ENCODE measurements around the gene PSMD2. TPM values are rescaled to one million over a fixed set of nuclear protein-coding genes. Genes with fewer than 3 reads are reported as not detected.
A peak's percentile ranks its signal among the peaks of the same experiment; 100 is the strongest.

Gene PSMD2
- total RNA-seq, 1 experiment from 2014 or later = 645 TPM

GRCh38 chr3:184314700-184315542, 15.9 kb downstream of the PSMD2 start:
- DNase-seq (ENCODE audit: low spot score) = peak; percentile 65
- BruUV-seq (replicated peaks) = no TSS peak
- ChIA-PET POLR2A (ENCODE audit: low non-redundant PET) (no interaction called here), CTCF (no interaction called here)
- Histone ChIP-seq H3K4me3 (ENCODE audit: low read depth, low read length, poor library complexity, severe bottlenecking) (peak overlapping the region; percentile 93), H3K4me1 (ENCODE audit: insufficient read depth, low read length, poor library complexity, severe bottlenecking) (peaks cover 30% of the 10 kb centered on the region), H3K9me3 (ENCODE audit: low read depth, low read length, poor library complexity, severe bottlenecking) (no peaks in the 10 kb centered on the region), H3K36me3 (ENCODE audit: insufficient read depth, low read length, poor library complexity, severe bottlenecking) (peaks cover 24% of the 10 kb centered on the region), H3K27me3 (replicated peaks; ENCODE audit: insufficient read depth, low read depth, low read length, poor library complexity) (no peaks in the 10 kb centered on the region), H3K27ac (ENCODE audit: low read depth, low read length, poor library complexity, severe bottlenecking) (peak overlapping the region; percentile 92)
- no peak for TF ChIP-seq CTCF (conservative IDR thresholded peaks at IDR 0.05; ENCODE audit: low read depth, low read length)
- TF ChIP-seq EZH2 (IDR thresholded peaks at IDR 0.05; ENCODE audit: borderline replicate concordance, low read depth, low read length, poor library complexity, severe bottlenecking) = no peak
- intact Hi-C loops (cut with micrococcal nuclease; ENCODE audit: unreplicated experiment) = loop anchor here (1.0 kb wide), 1 partner anchor 15 kb away; no protein-coding TSS in a partner anchor

- Histone ChIP-seq H3K9me3 (ENCODE audit: low read depth, low read length, poor library complexity, severe bottlenecking) (no peaks in the 10 kb centered on the region), H3K27me3 (replicated peaks; ENCODE audit: insufficient read depth, low read depth, low read length, poor library complexity) (no peaks in the 10 kb centered on the region), H3K27ac (ENCODE audit: low read depth, low read length, poor library complexity, severe bottlenecking) (peak overlapping the region; percentile 92), H3K36me3 (ENCODE audit: insufficient read depth, low read length, poor library complexity, severe bottlenecking) (peaks cover 26% of the 10 kb centered on the region), H3K4me1 (ENCODE audit: insufficient read depth, low read length, poor library complexity, severe bottlenecking) (peaks cover 34% of the 10 kb centered on the region), H3K4me3 (ENCODE audit: low read depth, low read length, poor library complexity, severe bottlenecking) (peak overlapping the region; percentile 93)
- POLR2A ChIA-PET (ENCODE audit: low non-redundant PET) = no interaction called here
- CTCF ChIA-PET = no interaction called here
- BruUV-seq (replicated peaks) = no TSS peak
- no peak for TF ChIP-seq EZH2 (IDR thresholded peaks at IDR 0.05; ENCODE audit: borderline replicate concordance, low read depth, low read length, poor library complexity, severe bottlenecking)
- TF ChIP-seq CTCF (conservative IDR thresholded peaks at IDR 0.05; ENCODE audit: low read depth, low read length) = no peak
- DNase-seq (ENCODE audit: low spot score) = no peak
- intact Hi-C loops (cut with micrococcal nuclease; ENCODE audit: unreplicated experiment) = no loop called here
Measured at GRCh38 chr3:184315543-184315867, 16.5 kb downstream of the PSMD2 start.

- DNase-seq (ENCODE audit: low spot score) = no peak
- Histone ChIP-seq H3K27ac (ENCODE audit: low read depth, low read length, poor library complexity, severe bottlenecking) (peak overlapping the region; percentile 92), H3K9me3 (ENCODE audit: low read depth, low read length, poor library complexity, severe bottlenecking) (no peaks in the 10 kb centered on the region), H3K36me3 (ENCODE audit: insufficient read depth, low read length, poor library complexity, severe bottlenecking) (peaks cover 32% of the 10 kb centered on the region), H3K27me3 (replicated peaks; ENCODE audit: insufficient read depth, low read depth, low read length, poor library complexity) (no peaks in the 10 kb centered on the region), H3K4me3 (ENCODE audit: low read depth, low read length, poor library complexity, severe bottlenecking) (peak overlapping the region; percentile 93), H3K4me1 (ENCODE audit: insufficient read depth, low read length, poor library complexity, severe bottlenecking) (peaks cover 34% of the 10 kb centered on the region)
- TF ChIP-seq CTCF (conservative IDR thresholded peaks at IDR 0.05; ENCODE audit: low read depth, low read length) = no peak
- TF ChIP-seq EZH2 (IDR thresholded peaks at IDR 0.05; ENCODE audit: borderline replicate concordance, low read depth, low read length, poor library complexity, severe bottlenecking) = no peak
- intact Hi-C loops (cut with micrococcal nuclease; ENCODE audit: unreplicated experiment) = no loop called here
- no TSS peak for BruUV-seq (replicated peaks)
- CTCF ChIA-PET = no interaction called here
- POLR2A ChIA-PET (ENCODE audit: low non-redundant PET) = no interaction called here
Measured at GRCh38 chr3:184315871-184316661, 17.0 kb downstream of the PSMD2 start.
